ENCODE measurements around the gene CTNNA1.

The CTNNA1 gene

GRCh38 chr5:138930371-138931097, 177.3 kb downstream of the CTNNA1 start:
- H3K4me3 ChIP-seq (ENCODE audit: low read length), result no peak overlapping the region
- TF ChIP-seq, protein P1, sequence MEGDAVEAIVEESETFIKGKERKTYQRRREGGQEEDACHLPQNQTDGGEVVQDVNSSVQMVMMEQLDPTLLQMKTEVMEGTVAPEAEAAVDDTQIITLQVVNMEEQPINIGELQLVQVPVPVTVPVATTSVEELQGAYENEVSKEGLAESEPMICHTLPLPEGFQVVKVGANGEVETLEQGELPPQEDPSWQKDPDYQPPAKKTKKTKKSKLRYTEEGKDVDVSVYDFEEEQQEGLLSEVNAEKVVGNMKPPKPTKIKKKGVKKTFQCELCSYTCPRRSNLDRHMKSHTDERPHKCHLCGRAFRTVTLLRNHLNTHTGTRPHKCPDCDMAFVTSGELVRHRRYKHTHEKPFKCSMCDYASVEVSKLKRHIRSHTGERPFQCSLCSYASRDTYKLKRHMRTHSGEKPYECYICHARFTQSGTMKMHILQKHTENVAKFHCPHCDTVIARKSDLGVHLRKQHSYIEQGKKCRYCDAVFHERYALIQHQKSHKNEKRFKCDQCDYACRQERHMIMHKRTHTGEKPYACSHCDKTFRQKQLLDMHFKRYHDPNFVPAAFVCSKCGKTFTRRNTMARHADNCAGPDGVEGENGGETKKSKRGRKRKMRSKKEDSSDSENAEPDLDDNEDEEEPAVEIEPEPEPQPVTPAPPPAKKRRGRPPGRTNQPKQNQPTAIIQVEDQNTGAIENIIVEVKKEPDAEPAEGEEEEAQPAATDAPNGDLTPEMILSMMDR (conservative IDR thresholded peaks at IDR 0.05; ENCODE audit: low read depth, low read length), result no peak
- DNase-seq (ENCODE audit: low read depth), result no peak

GRCh38 chr5:138932171-138932810, 179.1 kb downstream of the CTNNA1 start:
- DNase-seq (ENCODE audit: low read depth), result no peak
- TF ChIP-seq, protein P1 (conservative IDR thresholded peaks at IDR 0.05; ENCODE audit: low read depth, low read length), result peak; percentile 19
- no peak overlapping the region for H3K4me3 ChIP-seq (ENCODE audit: low read length)

GRCh38 chr5:138933522-138934290, 180.5 kb downstream of the CTNNA1 start:
- TF ChIP-seq, protein P1 (conservative IDR thresholded peaks at IDR 0.05; ENCODE audit: low read depth, low read length), result no peak
- no peak overlapping the region for H3K4me3 ChIP-seq (ENCODE audit: low read length)
- DNase-seq (ENCODE audit: low read depth), result no peak

GRCh38 chr5:138934971-138935370, 181.7 kb downstream of the CTNNA1 start:
- DNase-seq (ENCODE audit: low read depth), result no peak
- no peak overlapping the region for H3K4me3 ChIP-seq (ENCODE audit: low read length)
- TF ChIP-seq, protein P1 (conservative IDR thresholded peaks at IDR 0.05; ENCODE audit: low read depth, low read length), result no peak

- no peak for DNase-seq (ENCODE audit: low read depth)
- TF ChIP-seq, protein P1 (conservative IDR thresholded peaks at IDR 0.05; ENCODE audit: low read depth, low read length), result no peak
- H3K4me3 ChIP-seq (ENCODE audit: low read length), result no peak overlapping the region
Observed at GRCh38 chr5:138935466-138935865, 182.2 kb downstream of the CTNNA1 start.

- no peak for DNase-seq (ENCODE audit: low read depth)
- TF ChIP-seq, protein P1 (conservative IDR thresholded peaks at IDR 0.05; ENCODE audit: low read depth, low read length), result no peak
- no peak overlapping the region for H3K4me3 ChIP-seq (ENCODE audit: low read length)
Observed at GRCh38 chr5:138936225-138936967, 183.2 kb downstream of the CTNNA1 start.

Data from retinal pigment epithelial cell (primary cell).